Upper lobe of left lung (tissue), 6 donors: ENCODE results near the gene CCDC78. TPM values are rescaled to one million over a fixed set of nuclear protein-coding genes. Genes with fewer than 3 reads are reported as not detected.

Experiments
- ATAC-seq, 2 donors: fragments of 200-7000 bp; cut with Tn5 transposase; one replicate each; pipeline ENCODE4 v1.9.1; 2022; ENCODE audit warnings: mild to moderate bottlenecking in 2 of 2, moderate library complexity in 2 of 2; ENCODE audit not compliant: low FRiP score in 2 of 2
- DNase-seq, 2 donors: peaks; one replicate each; pipeline ENCODE4 v3.0.0-alpha.2; 2019 to 2020
- H3K27ac ChIP-seq, 4 donors: fragments of 200-600 bp; sonication (generic); one replicate each; pipeline ENCODE4 v1.5.1; 2016 to 2019
- H3K27me3 ChIP-seq, 4 donors: fragments of 200-600 bp; sonication (generic); one replicate each; pipeline ENCODE4 v1.5.1; 2017 to 2019
- H3K36me3 ChIP-seq, 4 donors: fragments of 200-600 bp; sonication (generic); one replicate each; pipeline ENCODE4 v1.5.1; 2016 to 2019
- H3K4me1 ChIP-seq, 4 donors: fragments of 200-600 bp; sonication (generic); one replicate each; pipeline ENCODE4 v1.5.1; 2018 to 2019
- H3K4me3 ChIP-seq, 4 donors: fragments of 200-600 bp; sonication (generic); one replicate each; pipeline ENCODE4 v1.5.1; 2017 to 2019; ENCODE audit warnings: mild to moderate bottlenecking in 2 of 4, moderate library complexity in 1 of 4
- H3K9me3 ChIP-seq, 4 donors: fragments of 200-600 bp; sonication (generic); one replicate each; pipeline ENCODE4 v1.5.1; 2018 to 2019
- CTCF ChIP-seq, 6 experiments: fragments of 450-650 bp in 4 of 6; fragments of 200-600 bp in 2 of 6; sonication (generic) in 2 of 6; IDR thresholded peaks; one replicate each; pipeline ENCODE4 v1.5.1; 2016 to 2019; ENCODE audit warnings: antibody characterized with exemption in 6 of 6
- EP300 ChIP-seq, 4 donors: sonication (generic); formaldehyde crosslinking; IDR thresholded peaks; one replicate each; pipeline ENCODE4 v1.5.1; 2017; ENCODE audit warnings: antibody characterized with exemption in 4 of 4, control low read depth in 2 of 4
- POLR2A ChIP-seq, 4 donors: fragments of 450-650 bp; IDR thresholded peaks; one replicate each; pipeline ENCODE4 v1.5.1; 2016 to 2017; ENCODE audit warnings: antibody characterized with exemption in 4 of 4, mild to moderate bottlenecking in 2 of 4
- POLR2AphosphoS5 ChIP-seq, 2 donors: sonication (generic); formaldehyde crosslinking; IDR thresholded peaks; one replicate each; pipeline ENCODE4 v1.5.1; 2017; ENCODE audit warnings: antibody characterized with exemption in 2 of 2
- WGBS, 2 donors: methylation state at CpG; one replicate each; pipeline ENCODE4 v1.1.5; 2017 to 2018; 5-methylcytosine and 5-hydroxymethylcytosine counted together
- total RNA-seq, 6 donors: library from RNA; depleted of rRNA in 4 of 6; stranded (reverse); fragments of >200 nt in 4 of 6; gene quantifications; one replicate each; pipeline versions ENCODE4 v1.1.0 to v1.2.1, GENCODE V29; 2016 to 2021
- donor health status: DM: no; HTN: no; CAD: no; lungs with moderate emphysema.
- donor health status: DM: no; HTN: yes; CAD: no; lungs with severe emphysema.

The CCDC78 gene
- total RNA-seq, 6 donors from 2014 or later = 3.5 to 69.1 (median 23.3) TPM

- no peaks in the 10 kb centered on the region for H3K9me3 ChIP-seq
- H3K27ac ChIP-seq = no peak overlapping the region
- H3K4me1 ChIP-seq = peaks cover 0 to 12% (median 10%) of the 10 kb centered on the region in 4 donors
- H3K27me3 ChIP-seq = no peaks in the 10 kb centered on the region
- WGBS, 2 donors = 59 to 80% methylated on average over 8 to 17 of the region's 20 CpGs
- H3K4me3 ChIP-seq = no peak overlapping the region
- TF ChIP-seq CTCF (IDR thresholded peaks at IDR 0.05) = no peak
- no peak for TF ChIP-seq POLR2A (IDR thresholded peaks at IDR 0.05)
- TF ChIP-seq POLR2AphosphoS5 (IDR thresholded peaks at IDR 0.05) = no peak
- TF ChIP-seq EP300 (IDR thresholded peaks at IDR 0.05) = no peak
- H3K36me3 ChIP-seq = no peaks in the 10 kb centered on the region
- no peak for ATAC-seq
- DNase-seq = peak in 1 of 2 donors; percentile 64
These were observed 38.0 kb upstream of the CCDC78 start for GRCh38 chr16:764184-764750.

GRCh38 chr16:763369-764183, 37.3 kb upstream of the CCDC78 start:
- Histone ChIP-seq H3K4me3 (no peak overlapping the region), H3K9me3 (no peaks in the 10 kb centered on the region), H3K36me3 (no peaks in the 10 kb centered on the region), H3K27ac (no peak overlapping the region), H3K4me1 (peaks cover 0 to 15% (median 11%) of the 10 kb centered on the region in 4 donors), H3K27me3 (no peaks in the 10 kb centered on the region)
- DNase-seq (peak in 1 of 2 donors; percentile 63), ATAC-seq (no peak)
- TF ChIP-seq POLR2AphosphoS5 (IDR thresholded peaks at IDR 0.05) = no peak
- no peak for TF ChIP-seq EP300 (IDR thresholded peaks at IDR 0.05)
- TF ChIP-seq CTCF (IDR thresholded peaks at IDR 0.05) = no peak
- no peak for TF ChIP-seq POLR2A (IDR thresholded peaks at IDR 0.05)
- 81 to 86% methylated on average over 4 to 19 of the region's 21 CpGs for WGBS, 2 donors

GRCh38 chr16:762595-763268, 36.5 kb upstream of the CCDC78 start:
- Histone ChIP-seq H3K9me3 (no peaks in the 10 kb centered on the region), H3K27me3 (no peaks in the 10 kb centered on the region), H3K4me3 (peak overlapping the region in 1 of 4 donors; percentile 36), H3K4me1 (peaks cover 0 to 15% (median 11%) of the 10 kb centered on the region in 4 donors), H3K36me3 (no peaks in the 10 kb centered on the region), H3K27ac (no peak overlapping the region)
- ATAC-seq (no peak), DNase-seq (peak in 1 of 2 donors; percentile 79)
- TF ChIP-seq EP300 (IDR thresholded peaks at IDR 0.05) = no peak
- no peak for TF ChIP-seq CTCF (IDR thresholded peaks at IDR 0.05)
- no peak for TF ChIP-seq POLR2A (IDR thresholded peaks at IDR 0.05)
- no peak for TF ChIP-seq POLR2AphosphoS5 (IDR thresholded peaks at IDR 0.05)
- 89% methylated on average over 14 of the region's 17 CpGs; no CpG with 5 or more reads in 1 of the 2 donors for WGBS, 2 donors

- H3K27me3 ChIP-seq = no peaks in the 10 kb centered on the region
- peaks cover 0 to 15% (median 11%) of the 10 kb centered on the region in 4 donors for H3K4me1 ChIP-seq
- 49 to 67% methylated on average over 7 to 20 of the region's 22 CpGs for WGBS, 2 donors
- H3K4me3 ChIP-seq = peak overlapping the region in 2 of 4 donors; percentile 32 to 36
- no peaks in the 10 kb centered on the region for H3K36me3 ChIP-seq
- DNase-seq = peak in 1 of 2 donors; percentile 76
- no peak for TF ChIP-seq EP300 (IDR thresholded peaks at IDR 0.05)
- TF ChIP-seq POLR2A (IDR thresholded peaks at IDR 0.05) = peak in 1 of 4 donors; percentile 12
- no peak for TF ChIP-seq POLR2AphosphoS5 (IDR thresholded peaks at IDR 0.05)
- TF ChIP-seq CTCF (IDR thresholded peaks at IDR 0.05) = no peak
- ATAC-seq = peak in 1 of 2 donors; percentile 6
- peak overlapping the region in 3 of 4 donors; percentile 17 to 79 (median 76) for H3K27ac ChIP-seq
- H3K9me3 ChIP-seq = no peaks in the 10 kb centered on the region
These were observed 35.6 kb upstream of the CCDC78 start for GRCh38 chr16:761625-762513.
